Tibial nerve (tissue), 4 donors: ENCODE data around the gene FRK. TPM values are rescaled to one million over a fixed set of nuclear protein-coding genes. Genes with fewer than 3 reads are reported as not detected.

Experiments
- DNase-seq, 2 donors: peaks; one replicate each; pipeline ENCODE4 v3.0.0-alpha.2; 2019; ENCODE audit warnings: low spot score in 2 of 2
- H3K27ac ChIP-seq, 4 donors: fragments of 200-600 bp; sonication (generic) in 3 of 4; one replicate each; pipeline ENCODE4 v1.5.1; 2017 to 2019; ENCODE audit warnings: mild to moderate bottlenecking in 1 of 4
- H3K27me3 ChIP-seq, 2 donors: fragments of 200-600 bp; sonication (generic) in 1 of 2; one replicate each; pipeline versions ENCODE4 v1.5.1 to v1.6.0; 2017 to 2019
- H3K36me3 ChIP-seq, 3 donors: fragments of 200-600 bp; sonication (generic); one replicate each; pipeline ENCODE4 v1.5.1; 2018 to 2019
- H3K4me1 ChIP-seq, 4 donors: fragments of 200-600 bp; sonication (generic) in 3 of 4; one replicate each; pipeline ENCODE4 v1.5.1; 2017 to 2019
- H3K4me3 ChIP-seq, 4 donors: fragments of 200-600 bp; sonication (generic) in 3 of 4; one replicate each; pipeline ENCODE4 v1.5.1; 2017 to 2019; ENCODE audit warnings: mild to moderate bottlenecking in 1 of 4, moderate library complexity in 1 of 4
- H3K9me3 ChIP-seq, 4 donors: fragments of 200-600 bp; sonication (generic) in 3 of 4; one replicate each; pipeline ENCODE4 v1.5.1; 2017 to 2019
- CTCF ChIP-seq, 5 experiments: fragments of 200-600 bp in 3 of 5; fragments of 450-650 bp in 2 of 5; sonication (generic) in 3 of 5; IDR thresholded peaks; one replicate each; pipeline ENCODE4 v1.5.1; 2016 to 2019; ENCODE audit warnings: antibody characterized with exemption in 5 of 5, mild to moderate bottlenecking in 3 of 5, moderate library complexity in 2 of 5
- EP300 ChIP-seq, 2 donors: sonication (generic); formaldehyde crosslinking; IDR thresholded peaks; one replicate each; pipeline ENCODE4 v1.6.1; 2017; ENCODE audit warnings: antibody characterized with exemption in 2 of 2, mild to moderate bottlenecking in 1 of 2
- POLR2A ChIP-seq, 2 donors: fragments of 450-650 bp; IDR thresholded peaks; one replicate each; pipeline ENCODE4 v1.6.1; 2017; ENCODE audit warnings: antibody characterized with exemption in 2 of 2, mild to moderate bottlenecking in 2 of 2, moderate library complexity in 2 of 2
- WGBS, 2 donors: methylation state at CpG; one replicate each; pipeline ENCODE4 v1.1.5; 2018; 5-methylcytosine and 5-hydroxymethylcytosine counted together
- total RNA-seq, 4 donors: library from RNA; depleted of rRNA; stranded (reverse); fragments of >200 nt; gene quantifications; one replicate each; pipeline ENCODE4 v1.1.0, GENCODE V29; 2016

Gene FRK
- total RNA-seq, 4 donors from 2014 or later, result 0.78 to 1.3 (median 0.97) TPM

- Histone ChIP-seq H3K9me3 (no peaks in the 10 kb centered on the region), H3K27ac (no peak overlapping the region), H3K4me3 (no peak overlapping the region), H3K36me3 (no peaks in the 10 kb centered on the region), H3K4me1 (no peaks in the 10 kb centered on the region), H3K27me3 (no peaks in the 10 kb centered on the region)
- TF ChIP-seq POLR2A (IDR thresholded peaks at IDR 0.05) (no peak), EP300 (IDR thresholded peaks at IDR 0.05) (no peak), CTCF (IDR thresholded peaks at IDR 0.05) (no peak)
- 74 to 78% methylated on average over 1 of the region's 1 CpG for WGBS, 2 donors
- DNase-seq, result no peak
Measured at GRCh38 chr6:116055513-116055912, 5.2 kb downstream of the FRK start.

GRCh38 chr6:116051244-116051643, 9.4 kb downstream of the FRK start:
- no peak for DNase-seq
- no peak for TF ChIP-seq EP300 (IDR thresholded peaks at IDR 0.05)
- no peak for TF ChIP-seq POLR2A (IDR thresholded peaks at IDR 0.05)
- no peak for TF ChIP-seq CTCF (IDR thresholded peaks at IDR 0.05)
- H3K9me3 ChIP-seq, result no peaks in the 10 kb centered on the region
- H3K27me3 ChIP-seq, result no peaks in the 10 kb centered on the region
- 93% methylated on average over 3 of the region's 3 CpGs for WGBS, 2 donors
- H3K4me1 ChIP-seq, result no peaks in the 10 kb centered on the region
- no peaks in the 10 kb centered on the region for H3K36me3 ChIP-seq
- no peak overlapping the region for H3K27ac ChIP-seq
- no peak overlapping the region for H3K4me3 ChIP-seq

GRCh38 chr6:116050737-116051136, 10.0 kb downstream of the FRK start:
- Histone ChIP-seq H3K27me3 (no peaks in the 10 kb centered on the region), H3K27ac (no peak overlapping the region), H3K9me3 (no peaks in the 10 kb centered on the region), H3K36me3 (no peaks in the 10 kb centered on the region), H3K4me3 (no peak overlapping the region), H3K4me1 (no peaks in the 10 kb centered on the region)
- WGBS, 2 donors, result 81 to 89% methylated on average over 1 of the region's 1 CpG
- no peak for DNase-seq
- TF ChIP-seq CTCF (IDR thresholded peaks at IDR 0.05), result no peak
- no peak for TF ChIP-seq POLR2A (IDR thresholded peaks at IDR 0.05)
- TF ChIP-seq EP300 (IDR thresholded peaks at IDR 0.05), result no peak

GRCh38 chr6:116049321-116049720, 11.4 kb downstream of the FRK start:
- no peak overlapping the region for H3K4me3 ChIP-seq
- TF ChIP-seq CTCF (IDR thresholded peaks at IDR 0.05) (no peak), EP300 (IDR thresholded peaks at IDR 0.05) (no peak), POLR2A (IDR thresholded peaks at IDR 0.05) (no peak)
- no peaks in the 10 kb centered on the region for H3K36me3 ChIP-seq
- WGBS, 2 donors, result 74 to 77% methylated on average over 1 of the region's 1 CpG
- H3K27ac ChIP-seq, result no peak overlapping the region
- DNase-seq, result no peak
- H3K4me1 ChIP-seq, result no peaks in the 10 kb centered on the region
- no peaks in the 10 kb centered on the region for H3K27me3 ChIP-seq
- H3K9me3 ChIP-seq, result no peaks in the 10 kb centered on the region

- Histone ChIP-seq H3K27me3 (no peaks in the 10 kb centered on the region), H3K36me3 (no peaks in the 10 kb centered on the region), H3K4me1 (no peaks in the 10 kb centered on the region), H3K9me3 (peaks cover 0 to 9% (median under 1%) of the 10 kb centered on the region in 4 donors), H3K4me3 (no peak overlapping the region), H3K27ac (no peak overlapping the region)
- TF ChIP-seq EP300 (IDR thresholded peaks at IDR 0.05) (no peak), CTCF (IDR thresholded peaks at IDR 0.05) (no peak), POLR2A (IDR thresholded peaks at IDR 0.05) (no peak)
- no peak for DNase-seq
- 82 to 90% methylated on average over 3 of the region's 3 CpGs for WGBS, 2 donors
Measured at GRCh38 chr6:116047173-116047933, 13.3 kb downstream of the FRK start.
